ENCODE measurements around the gene MYO9A.
"Not testable (repeated sequence)": the region's sequence is repeated elsewhere in the genome, so short reads cannot be mapped to it uniquely, and the experiment has no call there.

Gene MYO9A

DNA sequence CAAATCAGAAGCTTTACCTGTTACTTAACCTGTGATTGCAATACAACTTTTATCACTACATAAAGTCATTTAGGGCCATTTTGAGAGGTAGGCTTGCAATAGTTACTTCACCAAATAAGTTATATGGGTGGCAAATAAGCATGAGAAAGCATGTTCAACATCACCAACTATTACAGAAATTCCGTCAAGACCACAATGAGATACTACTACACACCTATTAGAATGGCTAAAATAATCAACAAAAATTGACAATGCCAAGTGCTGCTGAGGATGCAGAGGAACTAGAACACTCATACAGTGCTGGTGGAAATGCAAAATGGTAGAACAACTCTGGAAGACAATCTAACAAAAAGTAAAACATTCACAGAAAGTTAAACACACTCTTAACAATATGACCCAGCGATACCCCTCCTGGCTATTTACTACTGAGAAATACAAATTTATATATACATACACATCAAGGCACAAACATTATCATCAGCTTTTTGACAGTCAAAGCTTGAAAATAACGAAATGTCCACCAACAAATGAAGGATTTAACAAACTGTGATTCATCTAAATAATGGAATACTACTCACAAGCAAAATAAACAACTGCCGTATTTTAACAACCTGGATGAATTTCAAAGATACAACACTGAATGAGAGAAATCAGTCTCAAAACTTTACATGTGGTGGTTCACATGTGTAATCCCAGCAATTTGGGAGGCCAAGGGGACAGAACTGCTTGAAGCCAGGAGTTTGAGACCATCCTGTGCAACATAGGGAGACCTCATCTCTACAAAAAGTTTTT lies 82.9 kb downstream of the MYO9A start:
- H3K27me3 ChIP-seq (ENCODE audit: low read depth, low read length) = no peaks in the 10 kb centered on the region
- no peak overlapping the region for H3K27ac ChIP-seq (ENCODE audit: low read length)
- H3K36me3 ChIP-seq (ENCODE audit: control insufficient read depth in 1 of 2, insufficient read depth in 2 of 2, low read length in 2 of 2) = no peaks in the 10 kb centered on the region
- no peak overlapping the region for H3K4me3 ChIP-seq (ENCODE audit: low read depth in 1 of 2, low read length in 2 of 2)
- H3K4me1 ChIP-seq (ENCODE audit: control insufficient read depth in 1 of 2, insufficient read depth in 2 of 2, low read length in 2 of 2) = peaks cover 0 to 23% of the 10 kb centered on the region in 2 donors
- peaks cover 0 to 4% of the 10 kb centered on the region in 2 donors for H3K9me3 ChIP-seq (ENCODE audit: control insufficient read depth in 1 of 2, low read length in 2 of 2)

DNA sequence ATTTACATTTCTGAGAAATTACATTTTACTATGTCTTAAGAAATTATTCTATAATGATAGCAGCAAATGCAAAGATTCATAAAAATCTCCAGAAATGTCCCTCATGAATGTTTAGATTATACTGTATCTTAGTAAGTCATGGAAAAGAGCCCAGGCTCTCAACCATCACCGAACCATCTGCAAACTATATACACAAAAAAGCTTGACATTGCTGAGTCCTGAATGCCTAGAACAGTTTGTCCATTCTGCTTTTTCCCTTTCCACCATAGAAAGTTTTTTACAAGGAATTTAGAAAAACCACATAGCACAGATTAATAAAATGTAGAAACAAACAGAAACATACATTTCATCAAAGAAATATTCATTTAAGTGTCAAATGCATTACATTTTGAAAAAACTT lies 83.6 kb downstream of the MYO9A start:
- Histone ChIP-seq H3K27me3 (ENCODE audit: low read depth, low read length) (no peaks in the 10 kb centered on the region), H3K9me3 (ENCODE audit: control insufficient read depth in 1 of 2, low read length in 2 of 2) (peaks cover 0 to 4% of the 10 kb centered on the region in 2 donors), H3K36me3 (ENCODE audit: control insufficient read depth in 1 of 2, insufficient read depth in 2 of 2, low read length in 2 of 2) (no peaks in the 10 kb centered on the region), H3K4me3 (ENCODE audit: low read depth in 1 of 2, low read length in 2 of 2) (no peak overlapping the region), H3K27ac (ENCODE audit: low read length) (no peak overlapping the region), H3K4me1 (ENCODE audit: control insufficient read depth in 1 of 2, insufficient read depth in 2 of 2, low read length in 2 of 2) (peaks cover 0 to 23% of the 10 kb centered on the region in 2 donors)

DNA sequence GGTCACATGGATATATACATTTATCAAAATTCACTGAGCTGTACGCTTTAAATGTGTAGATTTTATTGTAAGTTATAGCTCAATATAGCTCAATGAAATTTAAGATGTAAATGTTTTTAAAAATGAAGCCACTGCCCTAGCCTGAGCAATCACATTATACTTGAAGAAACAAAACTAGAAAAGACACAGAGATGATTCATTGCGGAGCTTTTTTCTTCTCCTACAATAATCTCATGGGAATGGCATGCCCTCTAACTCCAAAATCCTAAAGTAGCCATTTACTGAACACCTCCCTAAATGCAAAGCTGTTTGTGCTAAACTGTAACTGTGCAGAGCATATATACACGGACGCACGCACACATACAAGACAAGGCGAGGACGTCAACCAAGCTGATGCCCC lies 84.2 kb downstream of the MYO9A start:
- Histone ChIP-seq H3K9me3 (ENCODE audit: control insufficient read depth in 1 of 2, low read length in 2 of 2) (peaks cover 0 to 4% of the 10 kb centered on the region in 2 donors), H3K36me3 (ENCODE audit: control insufficient read depth in 1 of 2, insufficient read depth in 2 of 2, low read length in 2 of 2) (no peaks in the 10 kb centered on the region), H3K27ac (ENCODE audit: low read length) (no peak overlapping the region), H3K27me3 (ENCODE audit: low read depth, low read length) (no peaks in the 10 kb centered on the region), H3K4me3 (ENCODE audit: low read depth in 1 of 2, low read length in 2 of 2) (no peak overlapping the region), H3K4me1 (ENCODE audit: control insufficient read depth in 1 of 2, insufficient read depth in 2 of 2, low read length in 2 of 2) (peaks cover 0 to 23% of the 10 kb centered on the region in 2 donors)

DNA sequence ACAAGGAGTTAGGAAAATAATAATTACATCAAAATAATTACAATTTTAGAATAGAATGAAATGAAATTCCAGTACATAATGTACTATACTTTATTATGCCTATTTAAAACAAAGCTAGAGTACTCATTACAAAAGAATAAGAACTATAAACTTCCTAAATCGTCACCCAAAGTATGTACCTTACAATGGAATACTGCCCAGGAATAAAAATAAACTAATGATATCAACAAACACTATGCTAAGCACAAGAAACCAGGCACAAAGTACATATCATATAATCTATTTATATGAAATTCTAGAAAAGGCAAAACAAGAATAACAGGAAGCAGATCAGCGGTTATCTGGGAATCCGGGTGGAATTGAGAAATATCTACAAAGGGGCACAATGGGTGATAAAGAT lies 84.7 kb downstream of the MYO9A start:
- Histone ChIP-seq H3K9me3 (ENCODE audit: control insufficient read depth in 1 of 2, low read length in 2 of 2) (peaks cover 0 to 4% of the 10 kb centered on the region in 2 donors), H3K27me3 (ENCODE audit: low read depth, low read length) (no peaks in the 10 kb centered on the region), H3K4me3 (ENCODE audit: low read depth in 1 of 2, low read length in 2 of 2) (no peak overlapping the region), H3K27ac (ENCODE audit: low read length) (no peak overlapping the region), H3K4me1 (ENCODE audit: control insufficient read depth in 1 of 2, insufficient read depth in 2 of 2, low read length in 2 of 2) (peaks cover 0 to 23% of the 10 kb centered on the region in 2 donors), H3K36me3 (ENCODE audit: control insufficient read depth in 1 of 2, insufficient read depth in 2 of 2, low read length in 2 of 2) (no peaks in the 10 kb centered on the region)

DNA sequence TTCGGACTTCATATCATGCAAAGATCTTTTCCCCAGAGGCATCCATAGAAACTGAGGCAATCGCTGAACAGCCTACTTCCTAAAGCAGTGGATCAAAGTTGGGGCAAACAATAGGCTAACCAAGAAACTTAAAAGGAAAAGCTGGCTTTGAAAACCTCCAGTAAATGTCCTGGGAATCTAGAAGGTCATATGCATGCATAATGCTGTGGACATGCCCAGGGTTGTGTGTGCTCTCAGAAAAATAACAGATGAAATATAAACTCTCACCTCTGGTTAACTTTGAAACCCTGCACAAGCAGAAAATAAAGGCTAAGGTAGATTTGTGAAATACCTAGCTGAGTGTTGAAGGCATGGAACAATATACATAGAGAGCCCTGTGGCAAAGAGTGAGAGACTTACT lies 96.3 kb downstream of the MYO9A start:
- H3K9me3 ChIP-seq (ENCODE audit: control insufficient read depth in 1 of 2, low read length in 2 of 2) = no peaks in the 10 kb centered on the region
- peaks cover 3 to 5% of the 10 kb centered on the region in 2 donors for H3K36me3 ChIP-seq (ENCODE audit: control insufficient read depth in 1 of 2, insufficient read depth in 2 of 2, low read length in 2 of 2)
- H3K27ac ChIP-seq (ENCODE audit: low read length) = no peak overlapping the region
- H3K27me3 ChIP-seq (ENCODE audit: low read depth, low read length) = no peaks in the 10 kb centered on the region
- H3K4me3 ChIP-seq (ENCODE audit: low read depth in 1 of 2, low read length in 2 of 2) = no peak overlapping the region
- H3K4me1 ChIP-seq (ENCODE audit: control insufficient read depth in 1 of 2, insufficient read depth in 2 of 2, low read length in 2 of 2) = no peaks in the 10 kb centered on the region

DNA sequence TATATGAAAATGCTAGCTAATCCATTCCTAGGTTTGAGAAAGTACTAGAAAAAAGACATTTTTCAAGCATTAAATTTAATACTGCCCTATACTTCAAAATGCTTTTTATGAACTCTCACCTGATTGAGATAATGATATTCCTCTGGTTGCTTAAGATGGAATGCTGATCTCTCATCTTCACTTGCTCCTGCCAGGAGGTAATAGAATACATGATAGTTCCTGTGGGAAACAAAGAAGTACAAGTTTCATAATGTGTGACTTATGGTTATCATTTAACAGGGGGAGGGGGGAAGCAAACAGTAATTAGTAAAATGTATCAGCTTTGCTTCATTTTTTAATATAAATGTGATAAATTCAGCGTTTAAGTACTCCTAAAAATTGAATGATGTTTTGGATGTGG lies 97.2 kb downstream of the MYO9A start:
- no peak overlapping the region for H3K27ac ChIP-seq (ENCODE audit: low read length)
- peaks cover 3 to 5% of the 10 kb centered on the region in 2 donors for H3K36me3 ChIP-seq (ENCODE audit: control insufficient read depth in 1 of 2, insufficient read depth in 2 of 2, low read length in 2 of 2)
- H3K4me1 ChIP-seq (ENCODE audit: control insufficient read depth in 1 of 2, insufficient read depth in 2 of 2, low read length in 2 of 2) = no peaks in the 10 kb centered on the region
- no peaks in the 10 kb centered on the region for H3K9me3 ChIP-seq (ENCODE audit: control insufficient read depth in 1 of 2, low read length in 2 of 2)
- no peaks in the 10 kb centered on the region for H3K27me3 ChIP-seq (ENCODE audit: low read depth, low read length)
- H3K4me3 ChIP-seq (ENCODE audit: low read depth in 1 of 2, low read length in 2 of 2) = no peak overlapping the region

DNA sequence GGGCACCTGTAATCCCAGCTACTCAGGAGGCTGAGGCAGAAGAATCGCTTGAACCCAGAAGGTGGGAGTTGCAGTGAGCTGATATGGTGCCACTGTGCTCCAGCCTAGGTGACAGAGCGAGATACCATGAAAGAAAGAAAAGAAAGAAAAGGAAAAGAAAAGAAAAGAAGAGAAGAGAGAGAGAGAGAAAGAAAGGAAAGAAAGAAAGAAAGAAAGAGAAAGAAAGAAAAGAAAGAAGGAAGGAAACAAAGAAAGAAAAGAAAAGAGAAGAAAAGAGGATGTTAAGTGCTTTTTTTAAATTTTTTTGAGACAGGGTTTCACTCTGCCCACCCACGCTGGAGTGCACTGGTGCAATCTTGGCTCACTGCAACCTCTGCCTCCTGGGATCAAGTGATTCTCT lies 103.4 kb downstream of the MYO9A start:
- H3K9me3 ChIP-seq (ENCODE audit: control insufficient read depth in 1 of 2, low read length in 2 of 2); H3K36me3 ChIP-seq (ENCODE audit: control insufficient read depth in 1 of 2, insufficient read depth in 2 of 2, low read length in 2 of 2); H3K4me3 ChIP-seq (ENCODE audit: low read depth in 1 of 2, low read length in 2 of 2); H3K27me3 ChIP-seq (ENCODE audit: low read depth, low read length); H3K27ac ChIP-seq (ENCODE audit: low read length); H3K4me1 ChIP-seq (ENCODE audit: control insufficient read depth in 1 of 2, insufficient read depth in 2 of 2, low read length in 2 of 2): not testable (repeated sequence)

DNA sequence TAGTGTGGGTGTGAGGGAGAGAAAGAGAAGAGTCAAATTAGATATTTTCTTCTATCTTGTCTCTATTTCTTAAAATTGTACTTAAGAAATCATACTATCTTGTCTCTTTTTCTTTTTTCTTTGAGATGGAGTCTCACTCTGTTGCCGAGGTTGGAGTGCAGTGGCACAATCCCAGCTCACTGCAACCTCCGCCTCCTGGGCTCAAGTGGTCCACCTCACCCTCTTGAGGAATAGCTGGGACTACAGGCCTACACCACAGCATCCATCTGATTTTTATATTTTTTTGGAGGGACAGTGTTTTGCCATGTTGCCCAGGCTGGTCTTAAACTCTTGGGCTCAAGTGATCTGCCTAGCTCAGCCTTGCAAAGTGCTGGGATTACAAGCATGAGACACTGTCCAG lies 104.2 kb downstream of the MYO9A start:
- H3K4me1 ChIP-seq (ENCODE audit: control insufficient read depth in 1 of 2, insufficient read depth in 2 of 2, low read length in 2 of 2) = no peaks in the 10 kb centered on the region
- H3K27ac ChIP-seq (ENCODE audit: low read length) = no peak overlapping the region

DNA sequence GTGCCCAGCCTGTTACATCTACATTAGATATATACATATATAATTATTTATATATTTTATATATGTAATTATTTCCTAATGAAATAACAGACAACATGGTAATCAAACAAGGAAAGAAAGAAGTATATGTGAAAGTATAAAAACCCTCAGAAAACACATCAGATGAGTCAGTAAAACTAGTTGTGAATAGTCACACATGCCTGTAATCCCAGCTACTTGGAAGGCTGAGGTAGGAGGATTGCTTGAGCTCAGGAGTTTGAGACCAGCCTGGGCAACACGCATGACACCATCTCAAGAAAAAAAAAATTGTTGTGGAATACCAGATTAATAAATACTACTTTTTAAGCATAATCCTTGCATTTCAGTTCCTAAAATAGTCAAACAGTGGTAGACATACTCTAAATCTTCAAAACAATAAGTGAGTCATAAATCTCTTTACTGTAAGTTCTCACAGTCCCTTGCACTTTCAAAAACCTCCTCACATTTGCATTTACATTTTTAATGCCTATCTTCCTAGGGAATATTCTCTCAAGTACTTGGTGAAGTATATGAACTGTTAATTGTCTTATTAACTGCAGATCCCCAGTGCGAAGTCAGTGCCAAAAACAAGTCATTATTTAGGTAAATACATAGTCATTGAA lies 106.5 kb downstream of the MYO9A start:
- Histone ChIP-seq H3K4me3 (ENCODE audit: low read depth in 1 of 2, low read length in 2 of 2) (no peak overlapping the region), H3K27ac (ENCODE audit: low read length) (no peak overlapping the region), H3K4me1 (ENCODE audit: control insufficient read depth in 1 of 2, insufficient read depth in 2 of 2, low read length in 2 of 2) (no peaks in the 10 kb centered on the region), H3K9me3 (ENCODE audit: control insufficient read depth in 1 of 2, low read length in 2 of 2) (no peaks in the 10 kb centered on the region), H3K36me3 (ENCODE audit: control insufficient read depth in 1 of 2, insufficient read depth in 2 of 2, low read length in 2 of 2) (peaks cover 6 to 8% of the 10 kb centered on the region in 2 donors), H3K27me3 (ENCODE audit: low read depth, low read length) (no peaks in the 10 kb centered on the region)

More for the DNA sequence above, 104.2 kb downstream of the MYO9A start:
- no peak overlapping the region for H3K4me3 ChIP-seq (ENCODE audit: low read depth in 1 of 2, low read length in 2 of 2)
- H3K36me3 ChIP-seq (ENCODE audit: control insufficient read depth in 1 of 2, insufficient read depth in 2 of 2, low read length in 2 of 2) = no peaks in the 10 kb centered on the region
- H3K27me3 ChIP-seq (ENCODE audit: low read depth, low read length) = no peaks in the 10 kb centered on the region
- no peaks in the 10 kb centered on the region for H3K9me3 ChIP-seq (ENCODE audit: control insufficient read depth in 1 of 2, low read length in 2 of 2)

DNA sequence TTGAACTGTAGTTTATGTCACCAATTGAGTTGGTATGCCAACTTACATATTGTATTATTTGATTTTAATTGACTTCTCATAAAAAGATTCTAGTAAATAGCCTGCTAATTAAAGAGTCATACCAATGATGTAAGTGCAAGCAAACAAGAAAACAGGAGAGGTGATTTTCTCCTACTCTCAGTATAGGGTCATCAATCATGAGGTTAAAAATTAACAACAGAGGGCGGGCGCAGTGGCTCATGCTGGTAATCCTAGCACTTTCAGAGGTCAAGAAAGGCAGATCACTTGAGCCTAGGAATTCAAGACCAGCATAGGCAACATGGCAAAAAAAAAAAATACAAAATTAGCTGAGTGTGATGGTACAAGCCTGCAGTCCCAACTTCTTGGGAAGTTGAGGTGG lies 108.7 kb downstream of the MYO9A start:
- Histone ChIP-seq H3K36me3 (ENCODE audit: control insufficient read depth in 1 of 2, insufficient read depth in 2 of 2, low read length in 2 of 2) (peaks cover 6 to 19% of the 10 kb centered on the region in 2 donors), H3K27me3 (ENCODE audit: low read depth, low read length) (no peaks in the 10 kb centered on the region), H3K4me3 (ENCODE audit: low read depth in 1 of 2, low read length in 2 of 2) (no peak overlapping the region), H3K27ac (ENCODE audit: low read length) (no peak overlapping the region), H3K4me1 (ENCODE audit: control insufficient read depth in 1 of 2, insufficient read depth in 2 of 2, low read length in 2 of 2) (no peaks in the 10 kb centered on the region), H3K9me3 (ENCODE audit: control insufficient read depth in 1 of 2, low read length in 2 of 2) (no peaks in the 10 kb centered on the region)

DNA sequence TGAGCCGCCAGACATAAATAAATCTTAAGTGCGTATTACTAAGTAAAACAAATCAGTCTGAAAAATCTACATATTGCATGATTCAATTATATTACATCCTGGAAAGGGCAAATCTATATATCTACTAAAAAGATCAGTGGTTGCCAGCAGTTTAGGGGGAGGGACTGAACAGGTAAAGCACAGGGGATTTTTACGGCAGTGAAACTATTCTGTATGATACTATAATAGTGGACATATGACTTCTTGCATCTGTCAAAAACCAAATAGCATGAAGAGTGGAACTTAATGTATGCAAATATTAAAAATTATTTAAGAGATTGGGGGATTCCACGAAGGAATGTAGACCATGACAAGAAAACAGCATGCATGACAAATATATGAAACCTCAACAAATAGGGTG lies 111.6 kb downstream of the MYO9A start:
- H3K9me3 ChIP-seq (ENCODE audit: control insufficient read depth in 1 of 2, low read length in 2 of 2) = no peaks in the 10 kb centered on the region
- H3K27me3 ChIP-seq (ENCODE audit: low read depth, low read length) = no peaks in the 10 kb centered on the region
- no peak overlapping the region for H3K27ac ChIP-seq (ENCODE audit: low read length)
- no peaks in the 10 kb centered on the region for H3K4me1 ChIP-seq (ENCODE audit: control insufficient read depth in 1 of 2, insufficient read depth in 2 of 2, low read length in 2 of 2)
- no peak overlapping the region for H3K4me3 ChIP-seq (ENCODE audit: low read depth in 1 of 2, low read length in 2 of 2)
- H3K36me3 ChIP-seq (ENCODE audit: control insufficient read depth in 1 of 2, insufficient read depth in 2 of 2, low read length in 2 of 2) = peaks cover 6 to 25% of the 10 kb centered on the region in 2 donors

Measured in muscle layer of duodenum (tissue), 2 donors.